ENCODE measurements around the gene CENPS. TPM values are rescaled to one million over a fixed set of nuclear protein-coding genes. Genes with fewer than 3 reads are reported as not detected.

CENPS gene
- 10 to 100 TPM in 1 of 2 donors, 1 to 10 TPM in 1; 7.2 to 13.7 TPM for total RNA-seq

DNA sequence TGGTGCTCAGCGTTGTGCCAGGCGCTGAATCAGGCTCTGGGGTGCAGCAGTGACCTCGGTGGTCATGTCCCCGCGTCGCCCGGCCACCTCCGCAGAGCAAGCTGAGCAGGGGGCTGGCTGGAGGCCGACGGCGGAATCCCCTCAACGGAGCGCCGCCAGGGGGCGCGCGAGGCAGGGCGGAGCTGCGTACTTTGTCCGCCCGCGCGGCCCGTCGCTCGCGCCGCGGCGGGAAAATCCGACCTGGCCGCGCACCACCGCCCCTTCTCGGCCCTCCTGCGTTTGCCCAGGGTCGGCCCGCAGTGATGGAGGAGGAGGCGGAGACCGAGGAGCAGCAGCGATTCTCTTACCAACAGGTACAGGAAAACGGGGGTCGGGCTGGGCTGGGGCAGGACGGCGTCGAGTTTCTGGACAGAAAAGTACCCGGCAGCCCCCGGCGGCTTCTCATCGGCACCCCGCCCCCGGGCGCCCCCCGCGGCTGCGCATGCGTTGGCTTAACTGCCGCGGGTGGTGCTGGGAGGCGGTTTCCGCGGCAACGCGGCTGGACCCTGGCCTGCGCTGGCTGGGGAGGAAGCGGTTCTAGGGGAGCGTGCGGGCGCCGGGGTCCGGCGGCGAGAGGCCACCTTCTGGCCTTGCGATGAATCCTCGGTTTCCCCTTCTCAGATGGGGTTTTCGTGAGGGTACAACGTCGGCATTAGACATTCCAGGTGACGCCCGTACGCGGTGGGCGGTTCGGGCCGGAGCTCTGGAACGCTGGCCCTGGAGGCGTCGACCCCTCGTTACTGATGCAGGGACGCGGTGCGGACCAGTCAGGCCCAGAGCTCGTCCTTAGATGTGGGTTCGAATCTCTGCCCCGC is at the start of gene CENPS:
CENPS (plus strand) TSS at position 218 of the 854 bp plus-strand sequence; CDS start at position 303, 85 bp downstream.
- peak; percentile 91 for ATAC-seq (replicated peaks)
- no peaks in the 10 kb centered on the region for H3K4me1 Mint-ChIP-seq
- no peaks in the 10 kb centered on the region for H3K36me3 Mint-ChIP-seq (ENCODE audit: low read depth)
- no peaks in the 10 kb centered on the region for H3K27me3 Mint-ChIP-seq
- no peaks in the 10 kb centered on the region for H3K9me3 Mint-ChIP-seq
- H3K27ac Mint-ChIP-seq = peak within 1 kb of the TSS; percentile 82
- peak within 1 kb of the TSS; percentile 92 for H3K4me3 Mint-ChIP-seq

DNA sequence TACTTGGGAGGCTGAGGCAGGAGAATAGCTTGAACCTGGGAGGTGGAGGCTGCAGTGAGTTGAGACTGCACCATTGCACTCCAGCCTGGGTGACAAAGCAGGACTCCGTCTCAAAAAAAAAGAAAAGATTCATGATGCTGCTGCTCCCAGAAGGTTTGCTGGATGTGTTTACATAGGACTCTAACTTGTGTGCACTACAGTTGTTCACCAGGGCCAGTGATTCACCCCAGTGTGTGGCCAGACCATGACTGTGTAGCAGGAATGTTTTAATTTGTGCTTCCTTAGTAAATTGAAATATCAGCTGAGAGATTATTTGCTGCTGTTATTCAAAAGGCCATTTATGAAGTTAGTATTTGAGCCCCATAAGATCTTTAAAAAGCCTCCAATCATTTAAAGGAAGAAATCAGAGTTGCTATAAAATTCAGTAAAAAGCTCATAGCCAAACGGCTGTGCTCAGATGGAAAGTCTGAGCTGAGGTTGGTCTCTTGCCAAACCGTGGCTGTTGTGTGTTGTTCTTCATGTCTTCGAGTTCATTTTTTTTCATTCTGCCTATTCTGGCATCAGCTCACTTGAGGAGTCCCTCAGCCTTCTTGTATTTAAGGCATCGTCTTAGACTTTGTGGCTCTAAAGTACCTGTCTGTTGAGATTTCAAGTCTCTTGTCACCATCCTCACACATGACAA is 49.5 kb upstream of the CENPS start:
- ATAC-seq (replicated peaks) = no peak
- peaks cover 15% of the 10 kb centered on the region for H3K36me3 Mint-ChIP-seq (ENCODE audit: low read depth)
- H3K4me1 Mint-ChIP-seq = no peaks in the 10 kb centered on the region
- no peak overlapping the region for H3K27ac Mint-ChIP-seq
- H3K27me3 Mint-ChIP-seq = no peaks in the 10 kb centered on the region
- no peak overlapping the region for H3K4me3 Mint-ChIP-seq
- H3K9me3 Mint-ChIP-seq = no peaks in the 10 kb centered on the region

DNA sequence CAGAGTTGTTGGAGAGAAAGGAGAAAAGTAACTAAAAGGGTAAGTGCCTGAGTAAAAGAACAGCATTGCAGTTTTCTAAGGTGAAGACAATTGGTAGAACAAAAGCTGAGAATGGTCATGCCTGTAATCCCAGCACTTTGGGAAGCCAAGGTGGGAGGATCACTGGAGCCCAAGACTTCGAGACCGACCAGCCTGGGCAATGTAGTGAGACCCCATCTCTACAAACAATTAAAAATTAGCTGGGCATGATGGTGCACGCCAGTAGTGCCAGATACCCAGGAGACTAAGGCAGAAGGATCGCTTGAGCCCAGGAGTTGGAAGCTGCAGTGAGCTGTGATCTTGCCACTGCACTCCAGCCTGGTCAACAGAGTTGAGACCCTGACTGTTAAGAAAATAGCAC is 46.6 kb upstream of the CENPS start:
- Mint-ChIP-seq H3K4me1 (no peaks in the 10 kb centered on the region), H3K36me3 (ENCODE audit: low read depth) (no peaks in the 10 kb centered on the region), H3K27me3 (no peaks in the 10 kb centered on the region), H3K4me3 (no peak overlapping the region), H3K9me3 (no peaks in the 10 kb centered on the region), H3K27ac (no peak overlapping the region)
- no peak for ATAC-seq (replicated peaks)

DNA sequence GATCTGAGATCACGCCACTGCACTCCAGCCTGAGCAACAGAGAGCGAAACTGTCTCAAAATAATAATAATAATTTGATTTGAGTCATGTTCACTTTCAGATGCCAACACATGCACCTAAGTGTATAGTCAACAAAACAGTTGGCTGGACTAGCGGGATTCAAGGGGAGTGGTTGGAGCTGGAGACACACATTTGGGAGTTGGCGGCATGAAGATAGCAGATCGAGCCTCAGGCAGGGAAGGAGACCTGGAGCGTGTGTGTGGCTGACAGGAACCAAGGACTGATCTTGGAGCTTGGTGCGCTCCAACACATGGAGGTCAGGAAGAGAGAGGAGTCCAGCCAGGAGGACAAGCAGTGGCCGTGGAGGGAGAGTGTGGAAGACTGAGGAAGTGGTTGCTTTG is 46.0 kb upstream of the CENPS start:
- Mint-ChIP-seq H3K4me3 (no peak overlapping the region), H3K4me1 (no peaks in the 10 kb centered on the region), H3K27ac (no peak overlapping the region), H3K27me3 (no peaks in the 10 kb centered on the region), H3K36me3 (ENCODE audit: low read depth) (no peaks in the 10 kb centered on the region), H3K9me3 (no peaks in the 10 kb centered on the region)
- no peak for ATAC-seq (replicated peaks)

DNA sequence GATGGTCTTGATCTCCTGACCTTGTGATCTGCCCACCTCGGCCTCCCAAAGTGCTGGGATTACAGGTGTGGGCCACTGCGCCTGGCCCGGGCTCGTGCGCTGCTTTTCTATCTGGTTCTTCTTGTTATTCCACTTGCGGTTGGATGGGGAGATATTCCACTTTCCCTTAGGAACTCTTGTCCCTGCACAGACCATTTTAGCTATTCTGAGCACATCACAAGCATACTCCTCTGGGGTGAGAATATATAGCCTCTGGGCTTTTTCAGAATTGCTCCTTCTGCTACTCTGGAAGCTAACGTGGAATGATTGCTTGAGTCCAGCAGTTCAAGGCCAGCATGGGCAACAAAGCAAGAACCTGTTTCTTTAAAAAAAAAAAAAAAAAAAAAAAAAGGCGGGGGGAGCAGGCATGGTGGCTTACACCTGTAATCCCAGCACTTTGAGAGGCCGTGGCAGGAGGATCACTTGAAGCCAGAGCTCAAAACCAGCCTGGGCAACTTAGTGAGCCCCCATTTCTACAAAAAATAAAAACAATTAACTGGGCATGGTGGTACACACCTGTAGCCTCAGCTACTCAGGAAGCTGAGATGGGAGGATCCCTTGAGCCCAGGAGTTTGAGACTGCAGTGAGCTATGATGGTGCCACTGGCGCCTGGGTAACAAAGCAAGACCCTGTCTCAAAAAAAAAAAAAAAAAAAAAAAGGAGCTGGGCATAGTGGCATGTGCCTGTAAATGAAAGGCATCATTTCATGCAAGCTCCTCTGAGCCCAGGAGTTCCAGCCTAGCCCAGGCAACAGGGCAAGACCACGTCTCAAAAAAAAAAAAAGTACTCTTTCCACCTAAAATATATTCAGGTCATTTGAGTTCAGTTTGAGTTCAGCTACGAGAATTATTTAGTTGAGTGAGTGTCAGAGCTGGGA is 43.2 kb upstream of the CENPS start:
- no peak overlapping the region for H3K4me3 Mint-ChIP-seq

DNA sequence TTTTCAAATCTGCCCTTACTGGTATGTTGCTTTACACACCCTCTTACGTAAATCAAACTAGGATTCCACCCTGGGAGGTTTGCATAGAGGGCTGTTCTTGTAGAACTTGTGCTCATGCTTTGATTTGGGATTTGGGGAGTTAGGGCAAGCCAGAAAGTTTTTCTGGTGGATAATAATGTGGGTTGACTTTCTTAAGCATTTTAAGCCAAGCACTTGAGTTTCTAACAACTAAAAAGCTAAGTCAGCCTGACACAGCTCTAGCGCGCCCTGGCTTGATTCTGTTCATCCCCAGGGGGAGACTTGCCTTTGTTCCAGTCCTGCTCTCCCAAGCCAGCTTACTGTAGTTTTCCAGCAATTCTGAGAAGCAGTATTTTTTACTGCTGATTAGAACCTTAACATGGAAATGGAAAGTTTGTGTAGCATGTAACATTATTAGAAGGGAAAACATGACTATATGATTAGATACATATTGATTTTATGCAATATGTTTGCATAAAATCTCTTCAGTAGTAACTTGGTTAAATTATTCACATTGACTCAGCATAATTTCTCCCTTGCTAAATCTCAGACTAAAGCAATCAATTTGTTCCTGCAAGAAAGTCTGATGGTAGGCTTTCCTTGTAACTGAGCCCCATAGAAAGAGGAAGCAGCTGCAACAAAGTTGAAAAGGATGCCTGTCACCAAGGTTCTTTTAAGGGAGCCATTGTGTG is 42.4 kb upstream of the CENPS start:
- H3K9me3 Mint-ChIP-seq = no peaks in the 10 kb centered on the region
- no peaks in the 10 kb centered on the region for H3K27me3 Mint-ChIP-seq
- no peak overlapping the region for H3K4me3 Mint-ChIP-seq
- H3K36me3 Mint-ChIP-seq (ENCODE audit: low read depth) = no peaks in the 10 kb centered on the region
- no peak overlapping the region for H3K27ac Mint-ChIP-seq
- ATAC-seq (replicated peaks) = no peak
- H3K4me1 Mint-ChIP-seq = no peaks in the 10 kb centered on the region

More for the DNA sequence above, 43.2 kb upstream of the CENPS start:
- Mint-ChIP-seq H3K9me3 (no peaks in the 10 kb centered on the region), H3K36me3 (ENCODE audit: low read depth) (no peaks in the 10 kb centered on the region), H3K4me1 (no peaks in the 10 kb centered on the region), H3K27ac (no peak overlapping the region), H3K27me3 (no peaks in the 10 kb centered on the region)
- ATAC-seq (replicated peaks) = no peak

DNA sequence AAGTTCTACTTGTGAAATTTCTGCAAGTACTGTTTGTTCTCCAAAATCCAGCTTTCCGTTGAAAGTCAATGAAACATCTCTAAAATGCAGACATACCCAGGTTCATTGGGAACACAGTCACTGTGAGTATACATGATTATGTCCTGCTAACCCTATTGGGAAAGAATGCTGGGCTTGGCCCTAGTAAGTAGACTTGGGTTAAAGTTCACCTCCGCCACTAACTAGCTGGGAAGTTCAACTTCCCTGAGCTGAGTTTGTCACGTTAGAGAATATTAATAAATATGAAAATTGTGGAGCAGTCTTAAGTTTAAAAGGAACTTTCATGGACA is 41.9 kb upstream of the CENPS start:
- Mint-ChIP-seq H3K27me3 (no peaks in the 10 kb centered on the region), H3K9me3 (no peaks in the 10 kb centered on the region), H3K36me3 (ENCODE audit: low read depth) (no peaks in the 10 kb centered on the region), H3K4me1 (no peaks in the 10 kb centered on the region), H3K27ac (no peak overlapping the region), H3K4me3 (no peak overlapping the region)
- no peak for ATAC-seq (replicated peaks)

DNA sequence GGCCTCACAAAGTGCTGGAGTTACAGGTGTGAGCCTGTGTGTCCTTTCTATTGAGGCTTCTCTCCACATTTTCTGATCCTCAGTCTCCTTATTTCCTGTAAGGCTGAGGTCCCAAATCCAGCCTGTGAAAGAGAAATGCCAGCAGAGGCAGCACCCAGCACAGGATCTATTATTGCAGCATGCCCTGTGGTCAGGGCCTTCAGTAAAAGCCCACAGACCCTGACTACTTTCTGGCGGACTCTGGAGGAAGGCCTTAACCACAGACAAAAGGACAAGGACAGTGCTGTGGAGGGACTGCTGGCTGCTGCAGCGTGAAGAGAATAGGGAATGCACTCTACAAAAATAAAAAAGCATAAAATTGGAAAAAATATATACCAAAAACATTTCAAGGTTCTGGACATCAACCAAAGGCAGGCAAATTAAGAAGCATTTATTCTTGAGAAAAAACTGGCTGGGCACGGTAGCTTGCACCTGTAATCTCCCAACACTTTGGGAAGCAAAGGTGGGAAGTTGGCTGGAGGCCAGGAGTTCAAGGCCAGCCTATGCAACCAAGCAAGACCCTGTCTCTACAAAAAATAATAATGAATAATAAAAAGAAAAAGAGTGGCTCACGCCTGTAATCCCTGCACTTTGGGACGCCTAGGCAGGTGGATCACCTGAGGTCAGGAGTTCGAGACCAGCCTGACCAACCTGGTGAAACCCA is 40.8 kb upstream of the CENPS start:
- H3K27me3 Mint-ChIP-seq = no peaks in the 10 kb centered on the region
- H3K4me3 Mint-ChIP-seq = no peak overlapping the region
- ATAC-seq (replicated peaks) = no peak
- no peak overlapping the region for H3K27ac Mint-ChIP-seq
- no peaks in the 10 kb centered on the region for H3K9me3 Mint-ChIP-seq
- no peaks in the 10 kb centered on the region for H3K36me3 Mint-ChIP-seq (ENCODE audit: low read depth)
- H3K4me1 Mint-ChIP-seq = no peaks in the 10 kb centered on the region

DNA sequence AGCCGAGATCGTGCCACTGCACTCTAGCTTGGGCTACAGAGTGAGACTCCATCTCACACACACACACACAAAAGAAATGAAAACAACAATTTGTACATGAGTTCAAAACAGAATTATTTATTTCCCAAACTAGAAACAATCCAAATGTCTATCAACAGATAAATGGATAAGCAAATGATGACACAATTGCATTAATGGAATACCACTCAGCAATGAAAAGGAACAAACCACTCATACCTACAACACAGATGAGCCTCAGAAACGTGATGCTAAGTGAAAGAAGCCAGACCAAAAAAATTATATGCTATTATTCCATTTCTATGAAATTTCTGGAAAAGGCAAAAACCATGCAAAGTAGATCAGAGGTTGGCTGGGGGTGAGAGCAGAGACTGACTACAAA is 33.4 kb upstream of the CENPS start:
- ATAC-seq (replicated peaks) = no peak
- Mint-ChIP-seq H3K9me3 (no peaks in the 10 kb centered on the region), H3K27ac (no peak overlapping the region), H3K36me3 (ENCODE audit: low read depth) (peaks cover 19% of the 10 kb centered on the region), H3K27me3 (no peaks in the 10 kb centered on the region), H3K4me3 (peak overlapping the region; percentile 7), H3K4me1 (peaks cover 10% of the 10 kb centered on the region)

DNA sequence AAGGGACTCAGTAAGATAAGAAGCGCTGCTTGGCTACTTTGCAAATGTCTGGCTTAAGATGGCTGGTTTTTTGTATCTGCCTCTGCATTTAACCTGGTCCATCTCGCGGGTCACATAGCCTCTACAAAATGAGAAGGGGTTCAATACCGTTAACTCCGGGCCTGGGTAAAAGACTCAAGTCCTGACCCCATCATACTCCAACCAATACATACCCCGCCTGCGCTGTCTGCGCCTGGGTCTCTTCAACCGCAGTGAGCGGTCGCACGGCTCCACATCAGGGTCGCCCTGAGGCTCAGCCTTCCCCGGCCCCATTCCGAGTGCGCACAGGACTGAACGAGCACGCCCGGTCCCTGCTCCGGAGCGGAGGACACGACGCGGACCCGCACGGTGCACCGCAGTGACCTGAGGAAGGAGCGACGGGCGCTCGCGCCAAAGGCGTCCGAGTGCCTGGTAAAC is 31.9 kb upstream of the CENPS start:
- H3K4me1 Mint-ChIP-seq = peaks cover 10% of the 10 kb centered on the region
- H3K27me3 Mint-ChIP-seq = no peaks in the 10 kb centered on the region
- no peaks in the 10 kb centered on the region for H3K9me3 Mint-ChIP-seq
- no peak overlapping the region for H3K27ac Mint-ChIP-seq
- peak overlapping the region; percentile 88 for H3K4me3 Mint-ChIP-seq
- H3K36me3 Mint-ChIP-seq (ENCODE audit: low read depth) = peaks cover 26% of the 10 kb centered on the region
- no peak for ATAC-seq (replicated peaks)

DNA sequence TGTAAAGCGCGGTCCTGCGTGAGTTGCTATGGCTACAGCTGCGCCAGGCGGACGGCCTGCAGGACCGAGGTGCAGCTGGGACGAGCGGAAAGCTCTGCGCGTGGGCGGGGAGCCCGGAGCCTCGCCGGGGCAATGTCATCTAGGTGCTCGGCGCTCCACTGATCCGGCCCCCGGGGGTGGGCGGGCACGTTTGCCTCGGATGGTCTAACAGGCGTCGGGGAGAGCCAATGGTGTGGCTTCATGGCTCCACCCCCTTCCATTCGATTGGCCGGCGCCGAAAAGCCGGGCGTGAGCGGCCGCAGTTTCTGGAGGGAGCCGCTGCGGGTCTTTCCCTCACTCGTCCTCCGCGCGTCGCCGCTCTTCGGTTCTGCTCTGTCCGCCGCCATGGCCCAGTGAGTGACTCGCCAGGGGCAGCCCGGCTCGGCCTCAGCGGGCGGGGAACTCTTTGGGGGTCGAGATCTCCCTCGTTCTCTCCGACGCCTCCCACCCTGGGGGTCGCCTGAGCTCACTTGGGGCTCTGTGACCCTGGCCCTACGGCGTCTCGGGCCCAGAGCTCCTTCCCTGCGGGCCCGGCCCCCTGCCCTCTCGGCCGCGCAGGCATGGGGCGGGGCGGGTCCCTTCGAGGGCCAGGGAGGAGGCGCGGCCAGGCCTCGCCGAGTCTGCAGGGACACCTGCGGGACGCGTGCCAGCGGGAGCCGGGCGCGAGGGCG is 31.3 kb upstream of the CENPS start, which contains the start of gene PGD:
PGD (plus strand) TSS at position 331 of the 710 bp plus-strand sequence; CDS start at position 385, 54 bp downstream.
- Mint-ChIP-seq H3K9me3 (no peaks in the 10 kb centered on the region), H3K4me1 (peaks cover 10% of the 10 kb centered on the region), H3K4me3 (peak within 1 kb of the TSS; percentile 88), H3K27ac (peak within 1 kb of the TSS; percentile 26), H3K36me3 (ENCODE audit: low read depth) (peaks cover 32% of the 10 kb centered on the region), H3K27me3 (no peaks in the 10 kb centered on the region)
- ATAC-seq (replicated peaks) = peak; percentile 99

DNA sequence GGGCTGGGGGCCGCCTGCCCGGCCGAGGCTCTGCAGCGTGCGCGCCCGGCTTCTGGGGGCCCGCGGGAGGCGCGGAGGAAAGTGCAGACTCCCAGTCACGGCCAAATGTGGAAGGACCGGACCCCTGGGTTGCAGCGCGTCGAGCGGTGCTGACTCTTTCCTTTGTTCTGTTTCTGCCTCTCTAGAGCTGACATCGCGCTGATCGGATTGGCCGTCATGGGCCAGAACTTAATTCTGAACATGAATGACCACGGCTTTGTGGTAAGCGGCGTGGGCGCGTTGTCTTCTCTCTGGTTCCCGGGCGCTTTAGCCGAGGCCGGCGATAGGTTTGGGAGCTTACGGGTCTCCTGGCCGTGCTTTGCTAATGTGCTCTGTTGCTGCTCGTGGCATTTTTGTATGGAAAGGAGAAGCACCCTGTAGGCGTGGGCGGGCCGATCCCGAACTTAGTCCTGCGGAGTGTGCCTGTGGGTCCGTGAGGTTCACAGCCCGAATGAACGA is 30.7 kb upstream of the CENPS start:
- H3K4me3 Mint-ChIP-seq = peak overlapping the region; percentile 88
- peaks cover 38% of the 10 kb centered on the region for H3K36me3 Mint-ChIP-seq (ENCODE audit: low read depth)
- no peak for ATAC-seq (replicated peaks)
- H3K27me3 Mint-ChIP-seq = no peaks in the 10 kb centered on the region
- H3K27ac Mint-ChIP-seq = peak overlapping the region; percentile 26
- no peaks in the 10 kb centered on the region for H3K9me3 Mint-ChIP-seq
- H3K4me1 Mint-ChIP-seq = peaks cover 10% of the 10 kb centered on the region

DNA sequence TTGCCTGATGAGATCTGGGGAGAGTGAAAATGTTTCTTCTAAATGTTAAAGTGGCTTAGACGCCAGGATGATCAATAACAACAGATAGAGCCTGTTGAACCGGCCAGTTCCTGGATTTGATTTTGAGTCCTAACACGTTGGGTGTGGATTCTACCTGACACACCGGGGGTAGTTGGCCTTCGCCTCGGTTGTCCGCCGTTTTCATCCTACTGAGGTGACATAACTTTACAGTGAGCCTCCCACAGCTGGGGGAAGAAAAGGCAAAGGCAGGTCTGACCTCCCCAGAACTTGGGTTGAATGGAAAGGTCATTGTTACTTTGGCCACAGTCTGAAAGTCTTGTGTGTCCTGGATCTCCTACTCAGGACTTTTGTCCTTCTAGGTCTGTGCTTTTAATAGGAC is 30.2 kb upstream of the CENPS start:
- peaks cover 43% of the 10 kb centered on the region for H3K36me3 Mint-ChIP-seq (ENCODE audit: low read depth)

More for the DNA sequence above, 30.2 kb upstream of the CENPS start:
- Mint-ChIP-seq H3K9me3 (no peaks in the 10 kb centered on the region), H3K4me1 (peaks cover 10% of the 10 kb centered on the region), H3K27ac (peak overlapping the region; percentile 26), H3K27me3 (no peaks in the 10 kb centered on the region), H3K4me3 (peak overlapping the region; percentile 88)
- no peak for ATAC-seq (replicated peaks)
